ENCODE measurements around the gene CDYL2.

The CDYL2 gene

GRCh38 chr16:80720804-80721371 lies 83.5 kb downstream of the CDYL2 start:
- FAIRE-seq (no peak), DNase-seq (ENCODE audit: insufficient read length) (no peak)
- TF ChIP-seq TAF1 (IDR thresholded peaks at IDR 0.05; ENCODE audit: borderline replicate concordance, low read depth, low read length) (no peak), POLR2A (IDR thresholded peaks at IDR 0.05; ENCODE audit: low read depth, low read length) (no peak), POLR2AphosphoS5 (IDR thresholded peaks at IDR 0.05; ENCODE audit: low read depth, low read length) (no peak)

DNA sequence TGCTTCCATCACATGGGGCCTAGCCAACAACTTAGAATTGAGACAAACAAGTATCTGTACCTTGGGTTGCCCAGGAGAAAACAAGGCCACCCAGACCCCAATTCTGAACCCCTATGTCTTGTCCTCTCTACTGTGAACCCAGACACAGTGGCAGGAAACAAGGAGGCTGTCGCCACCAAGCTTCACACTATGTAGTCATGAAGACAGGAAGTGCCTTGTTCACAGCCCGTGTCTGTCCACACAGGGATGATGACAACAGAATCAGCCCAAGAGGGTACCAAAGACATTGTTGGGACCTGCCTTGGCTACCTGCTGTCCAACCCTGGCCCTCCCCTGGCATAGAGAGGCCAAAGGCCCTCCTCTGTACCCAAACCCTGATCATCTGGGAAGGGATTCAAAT lies 84.8 kb downstream of the CDYL2 start:
- peak; percentile 83 for FAIRE-seq
- DNase-seq (ENCODE audit: insufficient read length) = no peak
- TF ChIP-seq TAF1 (IDR thresholded peaks at IDR 0.05; ENCODE audit: borderline replicate concordance, low read depth, low read length) (no peak), POLR2A (IDR thresholded peaks at IDR 0.05; ENCODE audit: low read depth, low read length) (no peak), POLR2AphosphoS5 (IDR thresholded peaks at IDR 0.05; ENCODE audit: low read depth, low read length) (no peak)

GRCh38 chr16:80718480-80719220 lies 85.7 kb downstream of the CDYL2 start:
- DNase-seq (ENCODE audit: insufficient read length) (no peak), FAIRE-seq (no peak)
- TF ChIP-seq POLR2AphosphoS5 (IDR thresholded peaks at IDR 0.05; ENCODE audit: low read depth, low read length) (no peak), POLR2A (IDR thresholded peaks at IDR 0.05; ENCODE audit: low read depth, low read length) (no peak), TAF1 (IDR thresholded peaks at IDR 0.05; ENCODE audit: borderline replicate concordance, low read depth, low read length) (no peak)

- TF ChIP-seq POLR2AphosphoS5 (IDR thresholded peaks at IDR 0.05; ENCODE audit: low read depth, low read length) (no peak), POLR2A (IDR thresholded peaks at IDR 0.05; ENCODE audit: low read depth, low read length) (no peak), TAF1 (IDR thresholded peaks at IDR 0.05; ENCODE audit: borderline replicate concordance, low read depth, low read length) (no peak)
- DNase-seq (ENCODE audit: insufficient read length) = no peak
- FAIRE-seq = no peak
Measured at GRCh38 chr16:80717611-80718010, 86.8 kb downstream of the CDYL2 start.

DNA sequence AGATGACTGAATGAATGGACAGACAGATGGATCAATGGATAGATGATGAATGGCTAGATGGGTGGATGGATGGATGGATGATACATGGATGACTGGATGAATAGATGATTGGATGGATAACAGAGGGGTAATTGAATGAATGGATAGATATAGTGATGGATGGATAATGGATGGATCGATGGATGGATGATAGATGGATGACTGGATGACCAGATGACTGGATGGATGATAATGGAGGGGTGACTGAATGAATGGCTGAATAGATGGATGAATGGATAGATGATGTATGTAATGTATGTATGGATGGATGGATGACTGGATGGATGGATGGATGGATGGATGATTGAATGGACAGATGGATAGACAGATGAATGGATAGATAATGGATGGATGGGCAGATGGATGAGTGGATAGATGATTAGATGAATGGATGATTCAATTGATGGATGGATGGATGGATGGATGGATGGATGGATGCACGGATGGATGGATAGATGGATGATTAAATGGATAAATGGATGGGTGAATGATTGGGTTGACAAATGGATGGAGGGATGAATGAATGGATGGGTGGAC lies 87.7 kb downstream of the CDYL2 start:
- no peak for TF ChIP-seq POLR2A (IDR thresholded peaks at IDR 0.05; ENCODE audit: low read depth, low read length)
- TF ChIP-seq POLR2AphosphoS5 (IDR thresholded peaks at IDR 0.05; ENCODE audit: low read depth, low read length) = no peak
- TF ChIP-seq TAF1 (IDR thresholded peaks at IDR 0.05; ENCODE audit: borderline replicate concordance, low read depth, low read length) = no peak
- FAIRE-seq = no peak
- DNase-seq (ENCODE audit: insufficient read length) = no peak

DNA sequence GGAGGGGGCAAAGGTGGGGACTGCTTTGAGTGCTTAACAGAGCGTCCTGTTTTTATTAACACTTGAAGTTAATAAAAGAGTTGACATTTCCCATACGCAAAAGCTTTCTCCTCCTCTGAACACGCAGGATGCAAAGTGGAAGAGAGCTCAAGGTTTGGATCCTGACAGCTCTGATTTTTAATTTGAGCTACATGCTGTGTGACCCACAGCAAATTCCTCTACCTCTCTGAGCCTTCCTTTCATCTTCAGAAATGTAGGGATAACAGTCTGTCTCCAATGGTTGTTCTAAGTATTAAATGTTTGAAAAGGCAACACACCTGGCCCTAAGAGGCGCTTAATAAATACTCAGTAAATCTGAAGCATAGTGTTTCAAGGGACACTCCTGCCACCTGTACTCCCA lies 93.0 kb downstream of the CDYL2 start:
- DNase-seq (ENCODE audit: insufficient read length) = no peak
- TF ChIP-seq POLR2A (IDR thresholded peaks at IDR 0.05; ENCODE audit: low read depth, low read length) (no peak), POLR2AphosphoS5 (IDR thresholded peaks at IDR 0.05; ENCODE audit: low read depth, low read length) (no peak), TAF1 (IDR thresholded peaks at IDR 0.05; ENCODE audit: borderline replicate concordance, low read depth, low read length) (no peak)
- FAIRE-seq = peak; percentile 24

DNA sequence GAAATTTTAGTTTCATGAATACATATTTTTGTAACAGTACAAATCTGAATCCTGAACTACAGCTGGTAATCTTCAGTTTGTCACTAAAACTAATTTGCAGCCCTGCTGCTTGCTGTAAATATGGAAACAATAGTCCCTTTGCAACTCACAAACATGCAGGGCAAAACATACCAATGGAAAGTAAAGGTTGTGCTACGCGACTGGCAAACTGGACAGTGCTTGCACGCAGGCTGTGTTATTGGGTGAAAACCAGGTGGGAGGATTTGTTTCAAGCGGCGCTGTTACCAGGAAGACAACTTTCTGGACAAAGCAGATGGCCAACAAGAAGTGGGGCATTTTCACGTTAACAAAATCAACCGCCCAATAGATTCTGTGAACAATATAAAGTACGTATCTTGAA lies 93.5 kb downstream of the CDYL2 start:
- no peak for TF ChIP-seq POLR2A (IDR thresholded peaks at IDR 0.05; ENCODE audit: low read depth, low read length)
- TF ChIP-seq TAF1 (IDR thresholded peaks at IDR 0.05; ENCODE audit: borderline replicate concordance, low read depth, low read length) = no peak
- TF ChIP-seq POLR2AphosphoS5 (IDR thresholded peaks at IDR 0.05; ENCODE audit: low read depth, low read length) = no peak
- peak; percentile 57 for FAIRE-seq
- DNase-seq (ENCODE audit: insufficient read length) = no peak

DNA sequence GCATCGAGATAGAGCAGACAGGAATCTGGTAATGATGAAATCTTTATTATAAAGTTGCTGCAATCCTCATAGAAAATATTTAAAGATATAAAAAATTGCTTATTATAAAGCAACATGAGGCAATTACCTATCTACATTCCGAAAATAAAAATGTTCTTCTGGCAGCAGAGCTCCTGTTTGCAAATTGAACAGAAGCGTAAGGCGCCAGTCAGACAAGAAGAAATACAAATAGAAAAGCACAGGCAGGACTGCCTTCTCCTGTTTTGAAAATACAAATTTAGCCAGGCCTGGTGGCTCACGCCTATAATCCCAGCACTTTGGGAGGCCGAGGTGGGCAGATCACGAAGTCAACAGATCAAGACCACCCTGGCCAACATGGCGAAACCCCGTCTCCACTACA lies 95.6 kb downstream of the CDYL2 start:
- DNase-seq (ENCODE audit: insufficient read length) (no peak), FAIRE-seq (no peak)
- no peak for TF ChIP-seq TAF1 (IDR thresholded peaks at IDR 0.05; ENCODE audit: borderline replicate concordance, low read depth, low read length)
- TF ChIP-seq POLR2AphosphoS5 (IDR thresholded peaks at IDR 0.05; ENCODE audit: low read depth, low read length) = no peak
- no peak for TF ChIP-seq POLR2A (IDR thresholded peaks at IDR 0.05; ENCODE audit: low read depth, low read length)

GRCh38 chr16:80707686-80708085 lies 96.7 kb downstream of the CDYL2 start:
- no peak for DNase-seq (ENCODE audit: insufficient read length)
- no peak for TF ChIP-seq POLR2AphosphoS5 (IDR thresholded peaks at IDR 0.05; ENCODE audit: low read depth, low read length)
- TF ChIP-seq POLR2A (IDR thresholded peaks at IDR 0.05; ENCODE audit: low read depth, low read length) = no peak
- no peak for TF ChIP-seq TAF1 (IDR thresholded peaks at IDR 0.05; ENCODE audit: borderline replicate concordance, low read depth, low read length)
- no peak for FAIRE-seq

DNA sequence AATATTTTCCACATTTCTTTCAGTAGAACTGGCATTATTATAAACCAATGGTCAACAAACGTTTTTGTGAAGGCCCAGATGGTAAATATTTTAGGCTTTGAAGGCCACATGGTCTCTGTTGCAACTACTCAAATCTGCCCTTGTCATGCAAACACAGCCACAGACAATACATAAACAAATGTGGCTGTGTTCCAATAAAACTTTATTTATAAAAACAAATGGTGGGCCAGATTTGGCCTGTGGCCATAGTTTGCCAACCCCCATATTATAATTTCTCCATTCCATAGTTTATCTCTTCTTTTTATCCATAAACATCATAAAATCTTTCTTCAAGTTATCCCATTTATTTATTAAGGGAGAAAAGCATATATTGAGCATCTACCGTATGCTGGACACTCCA lies 98.8 kb downstream of the CDYL2 start:
- no peak for DNase-seq (ENCODE audit: insufficient read length)
- TF ChIP-seq POLR2AphosphoS5 (IDR thresholded peaks at IDR 0.05; ENCODE audit: low read depth, low read length) (no peak), TAF1 (IDR thresholded peaks at IDR 0.05; ENCODE audit: borderline replicate concordance, low read depth, low read length) (no peak), POLR2A (IDR thresholded peaks at IDR 0.05; ENCODE audit: low read depth, low read length) (no peak)
- FAIRE-seq = no peak

DNA sequence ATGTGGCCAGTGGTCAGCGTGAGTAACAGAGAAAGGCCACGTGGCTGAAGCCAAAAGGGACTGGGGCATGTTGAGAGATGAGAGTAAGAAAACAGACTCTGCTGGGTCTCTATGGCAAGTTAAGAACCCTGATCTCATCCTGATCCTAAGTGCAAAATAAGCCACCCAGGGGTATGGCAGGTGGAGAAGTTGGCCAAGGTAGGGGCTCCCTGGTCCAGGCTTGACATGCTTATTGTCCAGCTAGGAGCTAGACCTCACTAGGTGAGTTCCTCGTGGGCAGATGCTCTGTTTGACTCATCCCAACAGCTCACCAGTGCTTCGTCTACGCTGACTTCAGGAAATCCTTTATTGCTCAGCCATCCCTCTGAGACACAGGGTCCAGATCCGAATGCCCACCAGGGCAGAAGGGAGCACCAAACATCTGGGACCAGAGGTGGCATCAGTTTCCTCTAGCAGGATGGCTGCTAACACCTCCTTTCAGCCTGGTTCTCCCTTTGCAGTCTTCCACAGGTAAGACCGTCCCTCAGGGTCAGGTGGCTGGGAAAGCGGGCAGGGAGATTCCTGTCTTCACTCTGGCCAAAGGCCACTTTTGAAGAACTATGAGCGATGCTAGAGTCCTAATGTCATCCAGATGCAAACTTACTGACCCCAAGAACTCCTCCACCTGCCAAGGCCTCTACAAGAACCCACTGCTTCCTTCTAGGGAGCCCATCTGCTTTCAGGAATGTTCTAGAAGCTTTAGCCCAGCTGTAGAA lies 99.5 kb downstream of the CDYL2 start:
- FAIRE-seq = no peak
- TF ChIP-seq POLR2AphosphoS5 (IDR thresholded peaks at IDR 0.05; ENCODE audit: low read depth, low read length) (no peak), TAF1 (IDR thresholded peaks at IDR 0.05; ENCODE audit: borderline replicate concordance, low read depth, low read length) (no peak), POLR2A (IDR thresholded peaks at IDR 0.05; ENCODE audit: low read depth, low read length) (no peak)

More for the DNA sequence above, 99.5 kb downstream of the CDYL2 start:
- DNase-seq (ENCODE audit: insufficient read length) = no peak
